ENCODE results near the gene PAQR5. TPM values are rescaled to one million over a fixed set of nuclear protein-coding genes. Genes with fewer than 3 reads are reported as not detected.

PAQR5 gene
- total RNA-seq, 1 donor from 2014 or later, result 0.15 TPM

GRCh38 chr15:69272139-69272538 lies 26.6 kb upstream of the PAQR5 start:
- H3K4me3 Mint-ChIP-seq (ENCODE audit: unreplicated experiment), result no peak overlapping the region
- no peaks in the 10 kb centered on the region for H3K27me3 Mint-ChIP-seq (ENCODE audit: unreplicated experiment)
- TF ChIP-seq, protein P1, sequence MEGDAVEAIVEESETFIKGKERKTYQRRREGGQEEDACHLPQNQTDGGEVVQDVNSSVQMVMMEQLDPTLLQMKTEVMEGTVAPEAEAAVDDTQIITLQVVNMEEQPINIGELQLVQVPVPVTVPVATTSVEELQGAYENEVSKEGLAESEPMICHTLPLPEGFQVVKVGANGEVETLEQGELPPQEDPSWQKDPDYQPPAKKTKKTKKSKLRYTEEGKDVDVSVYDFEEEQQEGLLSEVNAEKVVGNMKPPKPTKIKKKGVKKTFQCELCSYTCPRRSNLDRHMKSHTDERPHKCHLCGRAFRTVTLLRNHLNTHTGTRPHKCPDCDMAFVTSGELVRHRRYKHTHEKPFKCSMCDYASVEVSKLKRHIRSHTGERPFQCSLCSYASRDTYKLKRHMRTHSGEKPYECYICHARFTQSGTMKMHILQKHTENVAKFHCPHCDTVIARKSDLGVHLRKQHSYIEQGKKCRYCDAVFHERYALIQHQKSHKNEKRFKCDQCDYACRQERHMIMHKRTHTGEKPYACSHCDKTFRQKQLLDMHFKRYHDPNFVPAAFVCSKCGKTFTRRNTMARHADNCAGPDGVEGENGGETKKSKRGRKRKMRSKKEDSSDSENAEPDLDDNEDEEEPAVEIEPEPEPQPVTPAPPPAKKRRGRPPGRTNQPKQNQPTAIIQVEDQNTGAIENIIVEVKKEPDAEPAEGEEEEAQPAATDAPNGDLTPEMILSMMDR (IDR thresholded peaks at IDR 0.05; ENCODE audit: unreplicated experiment), result no peak
- H3K9me3 Mint-ChIP-seq (ENCODE audit: unreplicated experiment), result no peaks in the 10 kb centered on the region
- peak overlapping the region; percentile 15 for H3K27ac Mint-ChIP-seq (ENCODE audit: unreplicated experiment)
- DNase-seq (ENCODE audit: low spot score), result no peak
- H3K4me1 Mint-ChIP-seq (ENCODE audit: unreplicated experiment), result peaks cover 8% of the 10 kb centered on the region
- no peaks in the 10 kb centered on the region for H3K36me3 Mint-ChIP-seq (ENCODE audit: low read depth, unreplicated experiment)

DNA sequence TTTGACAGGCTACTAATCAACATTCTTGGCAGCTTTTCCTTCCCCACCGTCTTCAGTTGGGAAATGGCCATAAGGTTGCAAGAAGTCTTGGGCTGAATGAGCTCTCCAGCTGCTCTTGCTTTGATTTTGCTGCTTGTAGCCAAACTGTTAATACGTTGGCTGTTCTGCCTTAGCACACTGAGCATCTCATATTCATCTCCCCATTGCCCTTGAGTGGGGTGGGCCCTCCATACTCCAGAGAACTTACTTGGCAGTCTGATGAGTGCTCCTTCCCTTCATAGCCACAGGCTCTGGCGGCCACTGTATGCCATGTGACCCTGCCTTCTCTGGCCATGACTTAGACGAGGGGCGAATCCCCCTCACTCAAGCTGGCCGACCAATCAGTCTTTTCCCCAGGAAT lies 25.8 kb upstream of the PAQR5 start:
- Mint-ChIP-seq H3K4me3 (ENCODE audit: unreplicated experiment) (no peak overlapping the region), H3K27ac (ENCODE audit: unreplicated experiment) (no peak overlapping the region), H3K27me3 (ENCODE audit: unreplicated experiment) (no peaks in the 10 kb centered on the region), H3K9me3 (ENCODE audit: unreplicated experiment) (no peaks in the 10 kb centered on the region), H3K4me1 (ENCODE audit: unreplicated experiment) (peaks cover 8% of the 10 kb centered on the region), H3K36me3 (ENCODE audit: low read depth, unreplicated experiment) (no peaks in the 10 kb centered on the region)
- TF ChIP-seq, protein P1 (IDR thresholded peaks at IDR 0.05; ENCODE audit: unreplicated experiment), result no peak
- no peak for DNase-seq (ENCODE audit: low spot score)

GRCh38 chr15:69275074-69275670 lies 23.5 kb upstream of the PAQR5 start:
- H3K27ac Mint-ChIP-seq (ENCODE audit: unreplicated experiment), result no peak overlapping the region
- H3K36me3 Mint-ChIP-seq (ENCODE audit: low read depth, unreplicated experiment), result no peaks in the 10 kb centered on the region
- no peaks in the 10 kb centered on the region for H3K9me3 Mint-ChIP-seq (ENCODE audit: unreplicated experiment)
- TF ChIP-seq, protein P1 (IDR thresholded peaks at IDR 0.05; ENCODE audit: unreplicated experiment), result no peak
- peaks cover 15% of the 10 kb centered on the region for H3K4me1 Mint-ChIP-seq (ENCODE audit: unreplicated experiment)
- peaks cover 6% of the 10 kb centered on the region for H3K27me3 Mint-ChIP-seq (ENCODE audit: unreplicated experiment)
- H3K4me3 Mint-ChIP-seq (ENCODE audit: unreplicated experiment), result no peak overlapping the region
- DNase-seq (ENCODE audit: low spot score), result no peak

- DNase-seq (ENCODE audit: low spot score), result no peak
- H3K27ac Mint-ChIP-seq (ENCODE audit: unreplicated experiment), result no peak overlapping the region
- H3K36me3 Mint-ChIP-seq (ENCODE audit: low read depth, unreplicated experiment), result no peaks in the 10 kb centered on the region
- peaks cover 6% of the 10 kb centered on the region for H3K27me3 Mint-ChIP-seq (ENCODE audit: unreplicated experiment)
- no peak overlapping the region for H3K4me3 Mint-ChIP-seq (ENCODE audit: unreplicated experiment)
- no peaks in the 10 kb centered on the region for H3K9me3 Mint-ChIP-seq (ENCODE audit: unreplicated experiment)
- H3K4me1 Mint-ChIP-seq (ENCODE audit: unreplicated experiment), result peaks cover 15% of the 10 kb centered on the region
- TF ChIP-seq, protein P1 (IDR thresholded peaks at IDR 0.05; ENCODE audit: unreplicated experiment), result no peak
Measured at GRCh38 chr15:69275933-69276560, 22.7 kb upstream of the PAQR5 start.

GRCh38 chr15:69277316-69277715 lies 21.4 kb upstream of the PAQR5 start:
- Mint-ChIP-seq H3K36me3 (ENCODE audit: low read depth, unreplicated experiment) (no peaks in the 10 kb centered on the region), H3K4me1 (ENCODE audit: unreplicated experiment) (peaks cover 11% of the 10 kb centered on the region), H3K9me3 (ENCODE audit: unreplicated experiment) (no peaks in the 10 kb centered on the region), H3K27ac (ENCODE audit: unreplicated experiment) (no peak overlapping the region), H3K4me3 (ENCODE audit: unreplicated experiment) (no peak overlapping the region), H3K27me3 (ENCODE audit: unreplicated experiment) (peaks cover 6% of the 10 kb centered on the region)
- TF ChIP-seq, protein P1 (IDR thresholded peaks at IDR 0.05; ENCODE audit: unreplicated experiment), result no peak
- DNase-seq (ENCODE audit: low spot score), result no peak

Measured in endothelial cell (in vitro differentiated cells).